ENCODE results near the gene AQP9.

Gene AQP9

GRCh38 chr15:58141894-58142293 is 3.7 kb downstream of the AQP9 start:
- DNase-seq = no peak

- DNase-seq = no peak
Observed at GRCh38 chr15:58142827-58143461, 4.8 kb downstream of the AQP9 start.

GRCh38 chr15:58145606-58146005 is 7.4 kb downstream of the AQP9 start:
- no peak for DNase-seq

GRCh38 chr15:58146211-58146610 is 8.0 kb downstream of the AQP9 start:
- DNase-seq = no peak

- no peak for DNase-seq
Observed at GRCh38 chr15:58146749-58147148, 8.6 kb downstream of the AQP9 start.

GRCh38 chr15:58147171-58147611 is 9.0 kb downstream of the AQP9 start:
- DNase-seq = no peak

- DNase-seq = no peak
Observed at GRCh38 chr15:58148120-58148519, 9.9 kb downstream of the AQP9 start.

GRCh38 chr15:58148633-58149445 is 10.7 kb downstream of the AQP9 start:
- no peak for DNase-seq

GRCh38 chr15:58154769-58155168 is 16.6 kb downstream of the AQP9 start:
- no peak for DNase-seq

GRCh38 chr15:58159827-58160386 is 21.7 kb downstream of the AQP9 start:
- no peak for DNase-seq

GRCh38 chr15:58161436-58161930 is 23.3 kb downstream of the AQP9 start:
- no peak for DNase-seq

- DNase-seq = no peak
Observed at GRCh38 chr15:58163985-58164384, 25.8 kb downstream of the AQP9 start.

GRCh38 chr15:58164926-58165325 is 26.7 kb downstream of the AQP9 start:
- no peak for DNase-seq

- no peak for DNase-seq
Observed at GRCh38 chr15:58165661-58166060, 27.5 kb downstream of the AQP9 start.

GRCh38 chr15:58167095-58167691 is 29.0 kb downstream of the AQP9 start:
- no peak for DNase-seq

- no peak for DNase-seq
Observed at GRCh38 chr15:58169934-58170333, 31.8 kb downstream of the AQP9 start.

- DNase-seq = no peak
Observed at GRCh38 chr15:58171476-58172061, 33.4 kb downstream of the AQP9 start.

GRCh38 chr15:58174709-58175108 is 36.5 kb downstream of the AQP9 start:
- no peak for DNase-seq

- DNase-seq = no peak
Observed at GRCh38 chr15:58175955-58176354, 37.8 kb downstream of the AQP9 start.

GRCh38 chr15:58178668-58179067 is 40.5 kb downstream of the AQP9 start:
- no peak for DNase-seq

GRCh38 chr15:58179206-58179605 is 41.0 kb downstream of the AQP9 start:
- DNase-seq = no peak

GRCh38 chr15:58179741-58180381 is 41.7 kb downstream of the AQP9 start:
- no peak for DNase-seq
